Measurements from ENCODE around the gene PCDH9.

The PCDH9 gene

DNA sequence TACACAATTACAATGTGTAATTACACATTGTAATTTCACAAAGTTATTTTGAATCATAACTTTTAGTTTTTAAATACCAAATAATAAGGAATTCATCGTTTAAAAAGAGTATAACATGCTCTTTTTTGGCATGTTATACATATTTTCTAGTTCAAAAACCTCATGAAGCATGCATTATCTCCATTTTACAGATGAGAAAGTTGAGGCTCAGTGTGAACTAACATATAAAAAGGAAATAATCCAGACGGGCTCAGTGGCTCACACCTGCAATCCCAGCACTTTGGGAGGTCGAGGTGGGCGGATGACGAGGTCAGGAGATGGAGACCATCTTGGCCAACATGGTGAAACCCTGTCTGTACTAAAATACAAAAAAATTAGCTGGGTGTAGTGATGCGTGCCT, 107.9 kb downstream of the PCDH9 start:
- H3K27ac ChIP-seq (ENCODE audit: low read depth, low read length, poor library complexity, severe bottlenecking) = no peak overlapping the region
- H3K9ac ChIP-seq (ENCODE audit: low read length) = no peak overlapping the region
- H2AFZ ChIP-seq (ENCODE audit: low read length) = peak overlapping the region; percentile 28; the same call in 1 of the 2 replicates
- no peaks in the 10 kb centered on the region for H3K9me2 ChIP-seq (ENCODE audit: low read depth, low read length)
- no peak overlapping the region for H3K4me2 ChIP-seq (ENCODE audit: low read length)
- no peaks in the 10 kb centered on the region for H3K27me3 ChIP-seq (ENCODE audit: insufficient read depth, low read length)
- H3K79me2 ChIP-seq (ENCODE audit: insufficient read depth, low read length) = no peaks in the 10 kb centered on the region
- no peak for TF ChIP-seq EZH2 (IDR thresholded peaks at IDR 0.05; ENCODE audit: borderline replicate concordance, low read length)
- TF ChIP-seq, protein P1, sequence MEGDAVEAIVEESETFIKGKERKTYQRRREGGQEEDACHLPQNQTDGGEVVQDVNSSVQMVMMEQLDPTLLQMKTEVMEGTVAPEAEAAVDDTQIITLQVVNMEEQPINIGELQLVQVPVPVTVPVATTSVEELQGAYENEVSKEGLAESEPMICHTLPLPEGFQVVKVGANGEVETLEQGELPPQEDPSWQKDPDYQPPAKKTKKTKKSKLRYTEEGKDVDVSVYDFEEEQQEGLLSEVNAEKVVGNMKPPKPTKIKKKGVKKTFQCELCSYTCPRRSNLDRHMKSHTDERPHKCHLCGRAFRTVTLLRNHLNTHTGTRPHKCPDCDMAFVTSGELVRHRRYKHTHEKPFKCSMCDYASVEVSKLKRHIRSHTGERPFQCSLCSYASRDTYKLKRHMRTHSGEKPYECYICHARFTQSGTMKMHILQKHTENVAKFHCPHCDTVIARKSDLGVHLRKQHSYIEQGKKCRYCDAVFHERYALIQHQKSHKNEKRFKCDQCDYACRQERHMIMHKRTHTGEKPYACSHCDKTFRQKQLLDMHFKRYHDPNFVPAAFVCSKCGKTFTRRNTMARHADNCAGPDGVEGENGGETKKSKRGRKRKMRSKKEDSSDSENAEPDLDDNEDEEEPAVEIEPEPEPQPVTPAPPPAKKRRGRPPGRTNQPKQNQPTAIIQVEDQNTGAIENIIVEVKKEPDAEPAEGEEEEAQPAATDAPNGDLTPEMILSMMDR (IDR thresholded peaks at IDR 0.05; ENCODE audit: low read length) = no peak
- no peaks in the 10 kb centered on the region for H3K9me3 ChIP-seq (ENCODE audit: low read length)
- peaks cover 36% of the 10 kb centered on the region for H3K4me1 ChIP-seq (ENCODE audit: insufficient read depth, low read length, severe bottlenecking)
- no peaks in the 10 kb centered on the region for H3K36me3 ChIP-seq (ENCODE audit: insufficient read depth, low read length)
- H4K20me1 ChIP-seq (ENCODE audit: insufficient read depth, low read length) = no peaks in the 10 kb centered on the region
- no peak overlapping the region for H3K4me3 ChIP-seq (ENCODE audit: low read depth, low read length, poor library complexity, severe bottlenecking)
- no peaks in the 10 kb centered on the region for H3F3A ChIP-seq (ENCODE audit: insufficient read depth, low read length)

DNA sequence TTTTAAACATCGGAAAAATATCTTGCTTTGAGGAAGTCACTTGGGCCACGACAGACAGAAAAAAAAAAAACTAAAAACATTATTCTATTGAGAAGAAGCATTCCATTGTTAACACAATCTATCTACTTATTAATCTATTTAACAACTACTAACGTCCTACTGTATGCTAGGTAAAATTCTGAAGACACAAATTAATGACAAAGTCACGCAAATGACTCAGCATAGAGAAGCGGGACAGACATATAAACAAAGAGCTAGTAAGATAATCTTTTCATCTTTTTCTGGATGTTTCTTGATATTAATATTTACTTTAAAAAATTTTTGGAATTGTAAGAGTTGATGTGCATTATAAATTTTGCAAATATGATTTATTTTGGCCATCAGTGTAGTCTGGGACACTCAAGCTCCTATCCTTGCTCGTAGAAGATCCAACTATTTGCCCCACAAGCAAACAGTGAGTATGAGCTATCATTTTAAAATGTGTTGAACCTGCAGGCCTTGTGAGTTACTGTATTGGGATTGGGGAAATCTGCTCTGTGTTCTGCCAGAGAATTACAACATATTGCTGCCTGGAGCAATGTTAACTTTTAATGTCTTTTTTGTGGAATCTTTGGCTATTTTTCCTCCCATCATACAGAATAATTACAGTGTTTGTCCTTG, 109.1 kb downstream of the PCDH9 start:
- TF ChIP-seq, protein P1 (IDR thresholded peaks at IDR 0.05; ENCODE audit: low read length) = no peak
- TF ChIP-seq EZH2 (IDR thresholded peaks at IDR 0.05; ENCODE audit: borderline replicate concordance, low read length) = no peak
- H4K20me1 ChIP-seq (ENCODE audit: insufficient read depth, low read length) = no peaks in the 10 kb centered on the region
- H2AFZ ChIP-seq (ENCODE audit: low read length) = peak overlapping the region; percentile 89
- H3K27me3 ChIP-seq (ENCODE audit: insufficient read depth, low read length) = no peaks in the 10 kb centered on the region
- H3K9me2 ChIP-seq (ENCODE audit: low read depth, low read length) = no peaks in the 10 kb centered on the region
- H3K27ac ChIP-seq (ENCODE audit: low read depth, low read length, poor library complexity, severe bottlenecking) = peak overlapping the region; percentile 43
- peaks cover 36% of the 10 kb centered on the region for H3K4me1 ChIP-seq (ENCODE audit: insufficient read depth, low read length, severe bottlenecking)
- H3K79me2 ChIP-seq (ENCODE audit: insufficient read depth, low read length) = no peaks in the 10 kb centered on the region
- H3K4me2 ChIP-seq (ENCODE audit: low read length) = 0 out of 2 replicates have a peak overlapping the region, but pooled peaks have one; percentile 4
- H3K36me3 ChIP-seq (ENCODE audit: insufficient read depth, low read length) = no peaks in the 10 kb centered on the region
- H3K9me3 ChIP-seq (ENCODE audit: low read length) = no peaks in the 10 kb centered on the region
- H3K9ac ChIP-seq (ENCODE audit: low read length) = 0 out of 2 replicates have a peak overlapping the region, but pooled peaks have one; percentile 6
- H3F3A ChIP-seq (ENCODE audit: insufficient read depth, low read length) = no peaks in the 10 kb centered on the region
- H3K4me3 ChIP-seq (ENCODE audit: low read depth, low read length, poor library complexity, severe bottlenecking) = no peak overlapping the region

GRCh38 chr13:67119481-67119894, 110.6 kb downstream of the PCDH9 start:
- Histone ChIP-seq H3K79me2 (ENCODE audit: insufficient read depth, low read length) (no peaks in the 10 kb centered on the region), H3K27ac (ENCODE audit: low read depth, low read length, poor library complexity, severe bottlenecking) (no peak overlapping the region), H4K20me1 (ENCODE audit: insufficient read depth, low read length) (no peaks in the 10 kb centered on the region), H3K9me3 (ENCODE audit: low read length) (no peaks in the 10 kb centered on the region), H3F3A (ENCODE audit: insufficient read depth, low read length) (no peaks in the 10 kb centered on the region), H3K4me3 (ENCODE audit: low read depth, low read length, poor library complexity, severe bottlenecking) (no peak overlapping the region), H3K4me2 (ENCODE audit: low read length) (no peak overlapping the region), H3K36me3 (ENCODE audit: insufficient read depth, low read length) (no peaks in the 10 kb centered on the region), H3K9me2 (ENCODE audit: low read depth, low read length) (no peaks in the 10 kb centered on the region), H3K9ac (ENCODE audit: low read length) (no peak overlapping the region), H3K4me1 (ENCODE audit: insufficient read depth, low read length, severe bottlenecking) (peaks cover 36% of the 10 kb centered on the region), H2AFZ (ENCODE audit: low read length) (no peak overlapping the region), H3K27me3 (ENCODE audit: insufficient read depth, low read length) (no peaks in the 10 kb centered on the region)
- TF ChIP-seq, protein P1 (IDR thresholded peaks at IDR 0.05; ENCODE audit: low read length) = no peak
- TF ChIP-seq EZH2 (IDR thresholded peaks at IDR 0.05; ENCODE audit: borderline replicate concordance, low read length) = no peak

Data from OCI-LY1 (cell line).